Renal cortical epithelial cell (primary cell): ENCODE data around the gene FXYD1. TPM values are rescaled to one million over a fixed set of nuclear protein-coding genes. Genes with fewer than 3 reads are reported as not detected.

Source experiments
- total RNA-seq: library from RNA; depleted of rRNA; stranded (reverse); fragments of >200 nt; gene quantifications from 2 replicates; pipeline ENCODE4 v1.2.3, GENCODE V29; 2014

Gene FXYD1
- total RNA-seq, 1 donor from 2014 or later = not detected

Other genes starting within 250 kb of the FXYD1 start
- 0.69 and 4.7 TPM in 2 replicates for gene ZNF30, start 211.9 kb upstream of the FXYD1 start, total RNA-seq
- gene ZNF792, start 174.6 kb upstream of the FXYD1 start, total RNA-seq = 9.2 and 12.8 TPM in 2 replicates
- gene GRAMD1A, start 138.5 kb upstream of the FXYD1 start, total RNA-seq = 9.9 and 31.7 TPM in 2 replicates
- gene SCN1B, start 108.4 kb upstream of the FXYD1 start, total RNA-seq = 0.52 and 2.7 TPM in 2 replicates
- gene HPN, start 97.1 kb upstream of the FXYD1 start, total RNA-seq = 1.2 and 4.2 TPM in 2 replicates
- gene FXYD3, start 23.0 kb upstream of the FXYD1 start, total RNA-seq = not detected in 2 replicates
- not detected in 2 replicates for gene LGI4, start 3.8 kb upstream of the FXYD1 start, total RNA-seq
- gene FXYD7, start 4.4 kb downstream of the FXYD1 start, total RNA-seq = not detected in 2 replicates
- 7.2 and 10.1 TPM in 2 replicates for gene FXYD5, start 15.9 kb downstream of the FXYD1 start, total RNA-seq
- gene FAM187B, start 89.9 kb downstream of the FXYD1 start, total RNA-seq = not detected in 2 replicates
- gene LSR, start 110.2 kb downstream of the FXYD1 start, total RNA-seq = 26.6 and 42.8 TPM in 2 replicates
- 29.2 and 49.7 TPM in 2 replicates for gene USF2, start 130.1 kb downstream of the FXYD1 start, total RNA-seq
- gene HAMP, start 143.7 kb downstream of the FXYD1 start, total RNA-seq = 0.05 TPM in 1 of 2 replicates, not detected in the other
- gene MAG, start 153.3 kb downstream of the FXYD1 start, total RNA-seq = not detected in 2 replicates
- not detected in 2 replicates for gene CD22, start 190.4 kb downstream of the FXYD1 start, total RNA-seq
- not detected in 2 replicates for gene FFAR1, start 209.1 kb downstream of the FXYD1 start, total RNA-seq
- not detected in 2 replicates for gene FFAR3, start 219.6 kb downstream of the FXYD1 start, total RNA-seq
- gene GPR42, start 232.2 kb downstream of the FXYD1 start, total RNA-seq = not detected in 2 replicates